ENCODE measurements around the gene WAC. TPM values are rescaled to one million over a fixed set of nuclear protein-coding genes. Genes with fewer than 3 reads are reported as not detected.

The WAC gene
- total and polyA plus RNA-seq, 2 of the 13 experiments (the other 11 are each of a cell fraction or from before 2014, with no cell fraction given) = 69.1 to 96.2 TPM

DNA sequence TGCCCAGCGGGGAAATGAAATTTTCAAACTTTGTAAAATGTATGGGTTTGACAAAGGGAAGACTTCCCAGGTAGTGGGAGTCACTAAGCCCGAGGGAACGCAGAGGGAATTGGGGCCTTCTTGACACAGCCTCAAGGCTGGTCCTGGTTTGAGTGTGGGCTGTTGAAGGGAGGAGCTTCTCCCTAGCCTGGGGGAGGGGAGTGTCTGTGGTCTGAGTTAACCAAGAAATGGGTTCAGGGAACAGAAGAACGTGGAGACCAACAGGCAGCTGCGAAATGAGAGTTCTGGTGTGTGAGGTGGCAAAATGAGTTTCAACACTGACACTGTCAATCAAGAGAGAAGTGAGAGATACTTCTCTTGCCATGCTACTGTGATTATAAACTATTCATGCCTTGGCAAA is 111.7 kb downstream of the WAC start:
- no peak for ATAC-seq

DNA sequence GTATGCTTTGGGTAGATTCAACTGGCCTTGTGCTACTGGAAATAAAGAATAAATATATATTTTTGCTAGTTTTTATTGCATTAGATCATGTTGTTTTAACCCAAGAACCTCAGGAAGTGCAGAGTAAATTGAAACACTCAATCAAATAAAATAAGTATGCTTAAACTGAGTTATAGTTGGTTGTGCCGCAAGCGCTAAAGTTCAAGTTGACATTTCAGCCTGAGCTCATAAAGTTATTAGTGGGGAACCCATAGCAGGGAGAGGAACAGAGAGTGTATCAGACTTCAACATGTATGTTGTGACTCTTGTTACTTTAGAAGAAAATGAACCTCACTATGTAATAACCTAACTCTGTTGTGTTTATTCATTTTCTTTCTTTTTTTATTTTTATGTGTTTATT is 119.2 kb downstream of the WAC start:
- Histone ChIP-seq H3K79me2 (ENCODE audit: insufficient read depth, low read length) (no peaks in the 10 kb centered on the region), H3K9ac (ENCODE audit: insufficient read depth, low read depth, low read length) (no peak overlapping the region), H3K4me2 (ENCODE audit: low read depth, low read length) (no peak overlapping the region), H3K27me3 (ENCODE audit: control insufficient read depth in 1 of 2, insufficient read depth in 2 of 2, low read length in 2 of 2) (no peaks in the 10 kb centered on the region), H2AFZ (ENCODE audit: low read length) (no peak overlapping the region), H3K4me3 (replicated peaks in 1 of 3; ENCODE audit: insufficient read depth in 1 of 3, low read depth in 2 of 3, low read length in 3 of 3) (no peak overlapping the region), H4K20me1 (ENCODE audit: insufficient read depth, low read length) (no peaks in the 10 kb centered on the region), H3K9me3 (ENCODE audit: low read length) (no peaks in the 10 kb centered on the region), H3K4me1 (ENCODE audit: insufficient read depth, low read length) (no peaks in the 10 kb centered on the region), H3K36me3 (replicated peaks in 1 of 2; ENCODE audit: control insufficient read depth in 1 of 2, insufficient read depth in 2 of 2, low read length in 2 of 2) (no peaks in the 10 kb centered on the region), H3K27ac (ENCODE audit: extremely low read length, insufficient read depth, low read length) (no peak overlapping the region)
- 72% methylated on average over 2 of the region's 2 CpGs for WGBS (ENCODE audit: low lambda C conversion rate)
- TF ChIP-seq ZNF552 (CRISPR knock-in tag; IDR thresholded peaks at IDR 0.05; ENCODE audit: borderline replicate concordance) (no peak), PHF8 (CRISPR knock-in tag; IDR thresholded peaks at IDR 0.05) (no peak), CC2D1A (CRISPR knock-in tag; IDR thresholded peaks at IDR 0.05) (no peak), POLR2AphosphoS2 (IDR thresholded peaks at IDR 0.05; ENCODE audit: low read depth, low read length) (no peak), ARID2 (CRISPR knock-in tag; IDR thresholded peaks at IDR 0.05; ENCODE audit: borderline replicate concordance) (no peak), ZNF17 (CRISPR knock-in tag; IDR thresholded peaks at IDR 0.05) (no peak), ZFP82 (CRISPR knock-in tag; IDR thresholded peaks at IDR 0.05; ENCODE audit: borderline replicate concordance) (no peak), ZFAT (CRISPR knock-in tag; conservative IDR thresholded peaks at IDR 0.05) (no peak)
- TF ChIP-seq, protein P1, sequence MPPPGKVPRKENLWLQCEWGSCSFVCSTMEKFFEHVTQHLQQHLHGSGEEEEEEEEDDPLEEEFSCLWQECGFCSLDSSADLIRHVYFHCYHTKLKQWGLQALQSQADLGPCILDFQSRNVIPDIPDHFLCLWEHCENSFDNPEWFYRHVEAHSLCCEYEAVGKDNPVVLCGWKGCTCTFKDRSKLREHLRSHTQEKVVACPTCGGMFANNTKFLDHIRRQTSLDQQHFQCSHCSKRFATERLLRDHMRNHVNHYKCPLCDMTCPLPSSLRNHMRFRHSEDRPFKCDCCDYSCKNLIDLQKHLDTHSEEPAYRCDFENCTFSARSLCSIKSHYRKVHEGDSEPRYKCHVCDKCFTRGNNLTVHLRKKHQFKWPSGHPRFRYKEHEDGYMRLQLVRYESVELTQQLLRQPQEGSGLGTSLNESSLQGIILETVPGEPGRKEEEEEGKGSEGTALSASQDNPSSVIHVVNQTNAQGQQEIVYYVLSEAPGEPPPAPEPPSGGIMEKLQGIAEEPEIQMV (CRISPR knock-in tag; IDR thresholded peaks at IDR 0.05; ENCODE audit: low read depth) = no peak
- DNase-seq (ENCODE audit: low spot score) (no peak), ATAC-seq (no peak), FAIRE-seq (no peak)
- ChIA-PET CTCF (ENCODE audit: low intra/inter-chr PET ratio, low total read pairs) (no interaction called here), POLR2A (no interaction called here)
- intact Hi-C loops (cut with micrococcal nuclease; ENCODE audit: unreplicated experiment) (no loop called here), in situ Hi-C loops (cut with HindIII; ENCODE audit: extremely low pct_ligation_motif_present, low pct_unique_long_range_greater_than_20kb) (no loop called here)
- BruUV-seq (replicated peaks) = no TSS peak

More for the DNA sequence above, 111.7 kb downstream of the WAC start:
- no peak overlapping the region for H2AFZ ChIP-seq (ENCODE audit: low read length)
- POLR2A ChIA-PET = no interaction called here
- no peak overlapping the region for H3K4me2 ChIP-seq (ENCODE audit: low read depth, low read length)
- no peaks in the 10 kb centered on the region for H4K20me1 ChIP-seq (ENCODE audit: insufficient read depth, low read length)
- peaks cover 0 to 2% of the 10 kb centered on the region in 2 experiments; a peak in 1 of 5 replicates for H3K27me3 ChIP-seq (ENCODE audit: control insufficient read depth in 1 of 2, insufficient read depth in 2 of 2, low read length in 2 of 2)
- BruUV-seq (replicated peaks) = no TSS peak
- intact Hi-C loops (cut with micrococcal nuclease; ENCODE audit: unreplicated experiment) (no loop called here), in situ Hi-C loops (cut with HindIII; ENCODE audit: extremely low pct_ligation_motif_present, low pct_unique_long_range_greater_than_20kb) (no loop called here)
- no peak overlapping the region for H3K9ac ChIP-seq (ENCODE audit: insufficient read depth, low read depth, low read length)
- DNase-seq (ENCODE audit: low spot score) (no peak), FAIRE-seq (no peak)
- CTCF ChIA-PET (ENCODE audit: low intra/inter-chr PET ratio, low total read pairs) = no interaction called here
- H3K4me1 ChIP-seq (ENCODE audit: insufficient read depth, low read length) = no peaks in the 10 kb centered on the region
- no peaks in the 10 kb centered on the region for H3K36me3 ChIP-seq (replicated peaks in 1 of 2; ENCODE audit: control insufficient read depth in 1 of 2, insufficient read depth in 2 of 2, low read length in 2 of 2)
- no peak for TF ChIP-seq KLF16 (CRISPR knock-in tag; IDR thresholded peaks at IDR 0.05)
- TF ChIP-seq, protein P2, sequence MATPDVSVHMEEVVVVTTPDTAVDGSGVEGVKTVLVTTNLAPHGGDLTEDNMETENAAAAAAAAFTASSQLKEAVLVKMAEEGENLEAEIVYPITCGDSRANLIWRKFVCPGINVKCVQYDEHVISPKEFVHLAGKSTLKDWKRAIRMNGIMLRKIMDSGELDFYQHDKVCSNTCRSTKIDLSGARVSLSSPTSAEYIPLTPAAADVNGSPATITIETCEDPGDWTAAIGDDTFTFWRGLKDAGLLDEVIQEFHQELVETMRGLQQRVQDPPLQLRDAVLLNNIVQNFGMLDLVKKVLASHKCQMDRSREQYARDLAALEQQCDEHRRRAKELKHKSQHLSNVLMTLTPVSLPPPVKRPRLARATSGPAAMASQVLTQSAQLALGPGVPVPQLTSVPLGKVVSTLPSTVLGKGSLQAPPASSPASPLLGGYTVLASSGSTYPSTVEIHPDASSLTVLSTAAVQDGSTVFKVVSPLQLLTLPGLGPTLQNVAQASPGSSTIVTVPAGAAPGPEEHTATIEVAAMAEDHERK (CRISPR knock-in tag; IDR thresholded peaks at IDR 0.05; ENCODE audit: low read depth) = no peak
- no peak overlapping the region for H3K4me3 ChIP-seq (replicated peaks in 1 of 3; ENCODE audit: insufficient read depth in 1 of 3, low read depth in 2 of 3, low read length in 3 of 3)
- 51% methylated on average over 5 of the region's 5 CpGs for WGBS (ENCODE audit: low lambda C conversion rate)
- H3K9me3 ChIP-seq (ENCODE audit: low read length) = no peaks in the 10 kb centered on the region
- H3K27ac ChIP-seq (ENCODE audit: extremely low read length, insufficient read depth, low read length) = no peak overlapping the region
- no peaks in the 10 kb centered on the region for H3K79me2 ChIP-seq (ENCODE audit: insufficient read depth, low read length)
